ENCODE measurements around the gene C1QL4.

DNA sequence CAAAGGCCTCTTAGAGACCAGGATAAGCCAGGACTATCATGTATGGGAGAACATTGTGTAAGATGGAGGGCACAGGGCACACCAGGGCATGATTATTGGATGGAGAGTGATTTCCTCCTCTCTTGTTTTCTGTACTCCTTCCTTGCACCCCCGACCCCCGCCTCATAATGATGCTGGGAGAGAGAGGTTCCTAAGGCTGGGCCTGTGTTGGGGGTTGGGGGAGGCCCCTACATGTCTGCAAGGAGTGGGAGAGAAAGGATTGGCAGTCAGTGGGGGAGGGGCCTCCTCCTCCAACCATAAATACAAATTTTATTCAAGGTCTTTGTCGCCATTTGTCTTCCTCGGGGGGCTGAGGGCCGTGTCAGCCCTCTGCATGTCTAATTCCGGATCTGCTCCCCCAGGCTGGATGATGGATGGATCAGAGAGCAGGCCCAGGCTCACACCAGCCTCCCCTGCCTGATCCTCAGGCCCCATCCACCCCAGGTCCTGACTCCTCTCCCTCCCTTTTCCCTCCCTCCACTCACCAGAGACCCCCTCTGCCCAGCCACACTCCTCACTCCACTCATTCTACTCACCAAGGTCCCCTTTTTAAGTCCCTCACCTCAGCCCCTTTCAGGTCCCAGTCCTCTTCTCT is 2.0 kb upstream of the C1QL4 start:
- TF ChIP-seq, protein P1, sequence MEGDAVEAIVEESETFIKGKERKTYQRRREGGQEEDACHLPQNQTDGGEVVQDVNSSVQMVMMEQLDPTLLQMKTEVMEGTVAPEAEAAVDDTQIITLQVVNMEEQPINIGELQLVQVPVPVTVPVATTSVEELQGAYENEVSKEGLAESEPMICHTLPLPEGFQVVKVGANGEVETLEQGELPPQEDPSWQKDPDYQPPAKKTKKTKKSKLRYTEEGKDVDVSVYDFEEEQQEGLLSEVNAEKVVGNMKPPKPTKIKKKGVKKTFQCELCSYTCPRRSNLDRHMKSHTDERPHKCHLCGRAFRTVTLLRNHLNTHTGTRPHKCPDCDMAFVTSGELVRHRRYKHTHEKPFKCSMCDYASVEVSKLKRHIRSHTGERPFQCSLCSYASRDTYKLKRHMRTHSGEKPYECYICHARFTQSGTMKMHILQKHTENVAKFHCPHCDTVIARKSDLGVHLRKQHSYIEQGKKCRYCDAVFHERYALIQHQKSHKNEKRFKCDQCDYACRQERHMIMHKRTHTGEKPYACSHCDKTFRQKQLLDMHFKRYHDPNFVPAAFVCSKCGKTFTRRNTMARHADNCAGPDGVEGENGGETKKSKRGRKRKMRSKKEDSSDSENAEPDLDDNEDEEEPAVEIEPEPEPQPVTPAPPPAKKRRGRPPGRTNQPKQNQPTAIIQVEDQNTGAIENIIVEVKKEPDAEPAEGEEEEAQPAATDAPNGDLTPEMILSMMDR (conservative IDR thresholded peaks at IDR 0.05; ENCODE audit: low read depth, low read length) = no peak
- no peak for TF ChIP-seq EZH2 (IDR thresholded peaks at IDR 0.05; ENCODE audit: borderline replicate concordance, low read depth, low read length, poor library complexity, severe bottlenecking)

Measured in A673 (cell line).